PC-3 (cell line): ENCODE data around the gene MGLL. TPM values are rescaled to one million over a fixed set of nuclear protein-coding genes. Genes with fewer than 3 reads are reported as not detected.

Source experiments
- ATAC-seq: fragments of 200-7000 bp; cut with Tn5 transposase; 2 replicates; pipeline ENCODE4 v1.9.1; 2020; ENCODE audit warnings: mild to moderate bottlenecking, moderate library complexity
- BruUV-seq: library from RNA; stranded (reverse); fragments of 400-500 nt; replicated peaks from 2 replicates; lab custom pipeline; 2021; lab: Mats Ljungman, UMichigan
- CTCF ChIA-PET: fragments of 300-600 bp; sonication (Branson Sonifier 250); formaldehyde crosslinking; loops from one replicate; lab custom pipeline; 2022; ENCODE audit warnings: antibody characterized with exemption; lab: Charles Lee
- POLR2A ChIA-PET: fragments of 300-600 bp; sonication (Branson Sonifier 250); formaldehyde crosslinking; loops from one replicate; lab custom pipeline; 2022; ENCODE audit warnings: antibody characterized with exemption; ENCODE audit not compliant: unreplicated experiment; lab: Charles Lee
- DNase-seq: peaks from one replicate; pipeline ENCODE4 v3.0.0-alpha.2; 2015
- H2AFZ ChIP-seq: fragments of 300-600 bp; sonication (generic); 2 replicates; pipeline ENCODE4 v1.6.0; 2016; ENCODE audit warnings: antibody characterized with exemption, low read length
- H3F3A ChIP-seq: fragments of 300-600 bp; sonication (generic); one replicate; pipeline ENCODE4 v1.6.0; 2017; ENCODE audit warnings: antibody characterized with exemption, low read length, control low read depth, mild to moderate bottlenecking; ENCODE audit not compliant: unreplicated experiment
- H3K27ac ChIP-seq: fragments of 300-600 bp; sonication (generic); 2 replicates; pipeline ENCODE4 v1.5.1; 2016; ENCODE audit warnings: mild to moderate bottlenecking, low read length
- H3K27me3 ChIP-seq: fragments of 300-600 bp; sonication (generic); 2 replicates; pipeline ENCODE4 v1.6.1; 2016; ENCODE audit warnings: low read length, mixed read lengths
- H3K36me3 ChIP-seq: fragments of 300-600 bp; sonication (generic); 2 replicates; pipeline ENCODE4 v1.6.1; 2016; ENCODE audit warnings: low read depth, mixed run types, low read length, mixed read lengths
- H3K4me1 ChIP-seq: fragments of 300-600 bp; sonication (generic); 2 replicates; pipeline ENCODE4 v1.5.1; 2016; ENCODE audit warnings: low read length; ENCODE audit not compliant: insufficient read depth
- H3K4me2 ChIP-seq: fragments of 300-600 bp; sonication (generic); 2 replicates; pipeline ENCODE4 v1.6.0; 2016; ENCODE audit warnings: low read length
- H3K4me3 ChIP-seq: fragments of 300-600 bp; sonication (generic); 2 replicates; pipeline ENCODE4 v1.5.1; 2016; ENCODE audit warnings: mild to moderate bottlenecking, low read length, mixed read lengths
- H3K79me2 ChIP-seq: fragments of 300-600 bp; sonication (generic); 2 replicates; pipeline ENCODE4 v1.6.1; 2017; ENCODE audit warnings: low read length, mixed read lengths
- H3K9ac ChIP-seq: fragments of 300-600 bp; sonication (generic); 2 replicates; pipeline ENCODE4 v1.6.0; 2016; ENCODE audit warnings: mild to moderate bottlenecking, low read length
- H3K9me2 ChIP-seq: fragments of 300-600 bp; sonication (generic); replicated peaks from 2 replicates; pipeline ENCODE4 v1.6.1; 2016; ENCODE audit warnings: mixed run types, low read length, mixed read lengths
- H3K9me3 ChIP-seq: fragments of 300-600 bp; sonication (generic); 2 replicates; pipeline ENCODE4 v1.6.1; 2016; ENCODE audit warnings: low read length, mixed read lengths
- H4K20me1 ChIP-seq: fragments of 300-600 bp; sonication (generic); 2 replicates; pipeline ENCODE4 v1.6.1; 2016; ENCODE audit warnings: low read length, mixed read lengths
- EZH2 ChIP-seq: fragments of 300-600 bp; sonication (generic); IDR thresholded peaks from one replicate; pipeline ENCODE4 v1.6.1; 2017; ENCODE audit warnings: antibody characterized with exemption, mild to moderate bottlenecking, low read length; ENCODE audit not compliant: unreplicated experiment
- EZH2phosphoT487 ChIP-seq: fragments of 300-600 bp; sonication (generic); IDR thresholded peaks from 2 replicates; pipeline ENCODE4 v1.6.1; 2018; ENCODE audit warnings: mild to moderate bottlenecking, antibody characterized with exemption, low read length, borderline replicate concordance
- intact Hi-C: fragments of 100-400 bp; cut with micrococcal nuclease; formaldehyde crosslinking; loops from 2 replicates; pipeline ENCODE4 v1.9.0; 2023
- total RNA-seq: library from RNA; depleted of rRNA; stranded (reverse); fragments of >200 nt; gene quantifications from 2 replicates; pipeline ENCODE4 v1.2.3, GENCODE V29; 2014
- TF ChIP-seq, protein P1 (sequence below): fragments of 300-600 bp; sonication (generic); conservative IDR thresholded peaks from 2 replicates; pipeline ENCODE4 v1.5.1; 2017; ENCODE audit warnings: antibody characterized with exemption, low read depth, mild to moderate bottlenecking, low read length

Gene MGLL
- total RNA-seq, 1 experiment from 2014 or later, result 38.7 TPM

DNA sequence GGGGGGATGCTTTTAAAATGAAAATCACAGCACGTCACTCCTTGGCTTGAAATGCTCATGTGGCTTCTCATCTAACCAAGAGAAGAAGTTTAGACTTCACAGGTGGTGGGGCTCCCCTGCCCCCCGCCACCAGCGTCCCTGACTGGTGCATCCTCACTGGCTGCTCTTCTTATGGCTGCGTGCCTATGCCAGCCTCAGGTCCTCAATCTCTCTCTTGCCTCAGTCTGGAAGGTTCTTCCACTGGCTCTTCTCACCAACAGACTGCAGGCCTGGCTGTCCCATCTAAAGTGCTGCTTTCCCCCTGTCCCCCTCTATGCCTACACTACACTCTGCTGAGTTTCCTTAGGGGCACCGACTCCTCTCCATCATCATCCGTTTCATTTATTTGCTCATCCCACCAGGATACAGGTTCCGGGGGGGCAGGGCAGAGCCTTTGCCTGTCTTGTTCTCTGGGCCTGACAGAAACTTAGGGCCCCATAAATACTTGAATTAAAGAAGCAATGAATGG, 128.9 kb downstream of the MGLL start:
- Histone ChIP-seq H3K9ac (no peak overlapping the region), H3F3A (no peaks in the 10 kb centered on the region), H3K4me2 (no peak overlapping the region), H3K4me1 (peaks cover 36% of the 10 kb centered on the region), H2AFZ (no peak overlapping the region), H4K20me1 (no peaks in the 10 kb centered on the region), H3K27ac (no peak overlapping the region), H3K27me3 (no peaks in the 10 kb centered on the region), H3K79me2 (no peaks in the 10 kb centered on the region), H3K9me3 (no peaks in the 10 kb centered on the region), H3K9me2 (no peaks in the 10 kb centered on the region), H3K4me3 (no peak overlapping the region), H3K36me3 (no peaks in the 10 kb centered on the region)
- DNase-seq (no peak), ATAC-seq (no peak)
- intact Hi-C loops, result loop anchor here (5.0 to 10.0 kb wide), 2 partner anchors 99 to 174 kb away; partner anchors contain the start of genes MCM2 and TPRA1
- TF ChIP-seq, protein P1, sequence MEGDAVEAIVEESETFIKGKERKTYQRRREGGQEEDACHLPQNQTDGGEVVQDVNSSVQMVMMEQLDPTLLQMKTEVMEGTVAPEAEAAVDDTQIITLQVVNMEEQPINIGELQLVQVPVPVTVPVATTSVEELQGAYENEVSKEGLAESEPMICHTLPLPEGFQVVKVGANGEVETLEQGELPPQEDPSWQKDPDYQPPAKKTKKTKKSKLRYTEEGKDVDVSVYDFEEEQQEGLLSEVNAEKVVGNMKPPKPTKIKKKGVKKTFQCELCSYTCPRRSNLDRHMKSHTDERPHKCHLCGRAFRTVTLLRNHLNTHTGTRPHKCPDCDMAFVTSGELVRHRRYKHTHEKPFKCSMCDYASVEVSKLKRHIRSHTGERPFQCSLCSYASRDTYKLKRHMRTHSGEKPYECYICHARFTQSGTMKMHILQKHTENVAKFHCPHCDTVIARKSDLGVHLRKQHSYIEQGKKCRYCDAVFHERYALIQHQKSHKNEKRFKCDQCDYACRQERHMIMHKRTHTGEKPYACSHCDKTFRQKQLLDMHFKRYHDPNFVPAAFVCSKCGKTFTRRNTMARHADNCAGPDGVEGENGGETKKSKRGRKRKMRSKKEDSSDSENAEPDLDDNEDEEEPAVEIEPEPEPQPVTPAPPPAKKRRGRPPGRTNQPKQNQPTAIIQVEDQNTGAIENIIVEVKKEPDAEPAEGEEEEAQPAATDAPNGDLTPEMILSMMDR, result no peak
- TF ChIP-seq EZH2, result no peak
- TF ChIP-seq EZH2phosphoT487, result no peak
- BruUV-seq, result no TSS peak
- CTCF ChIA-PET, result no interaction called here
- POLR2A ChIA-PET, result no interaction called here

DNA sequence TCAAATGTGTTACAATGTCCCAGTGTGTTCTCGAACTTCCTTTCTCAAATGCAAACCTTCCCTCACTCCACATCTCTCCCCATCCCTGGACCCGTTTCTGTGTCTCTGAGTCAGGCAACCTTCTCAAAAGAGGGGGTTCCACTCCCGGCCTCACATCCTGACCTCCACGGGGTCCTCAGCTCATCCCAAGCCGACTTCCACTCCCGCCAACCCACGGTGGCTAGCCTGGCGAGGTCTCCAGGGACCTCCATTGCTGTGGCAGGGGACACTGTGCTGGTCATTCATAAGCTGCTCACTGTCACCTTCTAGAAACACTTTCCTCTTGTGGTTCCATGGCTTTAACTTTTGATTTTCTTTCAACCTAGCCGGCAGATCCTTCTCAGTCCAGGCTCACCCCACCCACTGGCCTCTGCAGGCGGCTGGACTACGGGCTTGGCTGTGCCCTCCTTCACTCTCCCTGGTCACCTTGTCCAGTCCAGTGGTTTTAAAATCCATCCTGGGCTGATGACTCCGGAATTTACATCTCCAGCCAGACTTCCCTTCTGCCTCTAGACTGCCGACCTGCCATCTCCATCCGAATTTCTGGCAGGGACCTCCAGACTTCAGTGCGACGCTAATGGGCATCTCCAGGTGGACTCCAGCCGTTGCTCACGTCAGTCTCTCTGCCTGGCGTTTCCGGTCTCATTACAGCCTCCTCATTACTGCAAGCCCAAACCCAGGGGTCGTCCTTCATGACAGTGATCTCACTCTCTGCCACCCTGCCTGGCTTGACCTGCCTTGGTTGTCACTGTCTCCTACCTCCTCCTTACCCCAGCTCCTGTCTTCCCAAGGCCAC, 129.6 kb downstream of the MGLL start:
- Histone ChIP-seq H3K4me2 (no peak overlapping the region), H3K9ac (no peak overlapping the region), H3F3A (no peaks in the 10 kb centered on the region), H3K9me2 (no peaks in the 10 kb centered on the region), H3K27ac (no peak overlapping the region), H3K9me3 (no peaks in the 10 kb centered on the region), H4K20me1 (no peaks in the 10 kb centered on the region), H3K79me2 (no peaks in the 10 kb centered on the region), H3K27me3 (no peaks in the 10 kb centered on the region), H2AFZ (no peak overlapping the region), H3K4me3 (no peak overlapping the region), H3K4me1 (peaks cover 29% of the 10 kb centered on the region), H3K36me3 (no peaks in the 10 kb centered on the region)
- DNase-seq, result no peak
- ChIA-PET CTCF (interaction anchor here (0.7 kb wide), 1 partner anchor 237 kb away, joined by 6 read pairs; no protein-coding TSS in a partner anchor), POLR2A (no interaction called here)
- TF ChIP-seq, protein P1, result no peak
- TF ChIP-seq EZH2 (no peak), EZH2phosphoT487 (no peak)
- no peak for ATAC-seq
- no TSS peak for BruUV-seq
- intact Hi-C loops, result loop anchor here (5.0 to 10.0 kb wide), 2 partner anchors 98 to 175 kb away; partner anchors contain the start of genes MCM2 and TPRA1
